Measurements from ENCODE around the gene CGNL1. TPM values are rescaled to one million over a fixed set of nuclear protein-coding genes. Genes with fewer than 3 reads are reported as not detected.

Gene CGNL1
- total and polyA plus RNA-seq, 10 of the 15 experiments (the other 5 are each of a cell fraction or from before 2014, with no cell fraction given), result under 0.01 to 0.27 (median 0.04) TPM; not detected in 3

DNA sequence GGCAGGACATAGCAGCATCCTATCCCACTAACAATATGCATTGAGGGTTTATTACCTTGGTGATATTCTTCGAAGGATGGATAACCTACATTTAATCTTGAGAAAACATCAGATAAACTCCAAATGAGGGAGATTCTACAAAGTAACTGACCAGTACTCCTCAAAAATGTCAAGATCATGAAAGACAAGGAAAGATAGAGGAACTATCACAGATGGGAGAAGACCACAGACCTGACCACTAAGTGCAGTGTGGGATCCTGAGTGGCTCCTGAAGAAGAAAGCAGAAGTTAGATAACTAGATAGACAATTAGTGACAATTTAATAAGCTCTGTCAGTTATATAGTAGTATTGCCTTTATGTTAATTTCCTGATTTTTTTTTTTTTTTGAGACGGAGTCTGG, 17.7 kb upstream of the CGNL1 start (continued):
- TF ChIP-seq, protein P1, sequence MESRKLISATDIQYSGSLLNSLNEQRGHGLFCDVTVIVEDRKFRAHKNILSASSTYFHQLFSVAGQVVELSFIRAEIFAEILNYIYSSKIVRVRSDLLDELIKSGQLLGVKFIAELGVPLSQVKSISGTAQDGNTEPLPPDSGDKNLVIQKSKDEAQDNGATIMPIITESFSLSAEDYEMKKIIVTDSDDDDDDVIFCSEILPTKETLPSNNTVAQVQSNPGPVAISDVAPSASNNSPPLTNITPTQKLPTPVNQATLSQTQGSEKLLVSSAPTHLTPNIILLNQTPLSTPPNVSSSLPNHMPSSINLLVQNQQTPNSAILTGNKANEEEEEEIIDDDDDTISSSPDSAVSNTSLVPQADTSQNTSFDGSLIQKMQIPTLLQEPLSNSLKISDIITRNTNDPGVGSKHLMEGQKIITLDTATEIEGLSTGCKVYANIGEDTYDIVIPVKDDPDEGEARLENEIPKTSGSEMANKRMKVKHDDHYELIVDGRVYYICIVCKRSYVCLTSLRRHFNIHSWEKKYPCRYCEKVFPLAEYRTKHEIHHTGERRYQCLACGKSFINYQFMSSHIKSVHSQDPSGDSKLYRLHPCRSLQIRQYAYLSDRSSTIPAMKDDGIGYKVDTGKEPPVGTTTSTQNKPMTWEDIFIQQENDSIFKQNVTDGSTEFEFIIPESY (IDR thresholded peaks at IDR 0.05), result no peak
- TF ChIP-seq, protein P2, sequence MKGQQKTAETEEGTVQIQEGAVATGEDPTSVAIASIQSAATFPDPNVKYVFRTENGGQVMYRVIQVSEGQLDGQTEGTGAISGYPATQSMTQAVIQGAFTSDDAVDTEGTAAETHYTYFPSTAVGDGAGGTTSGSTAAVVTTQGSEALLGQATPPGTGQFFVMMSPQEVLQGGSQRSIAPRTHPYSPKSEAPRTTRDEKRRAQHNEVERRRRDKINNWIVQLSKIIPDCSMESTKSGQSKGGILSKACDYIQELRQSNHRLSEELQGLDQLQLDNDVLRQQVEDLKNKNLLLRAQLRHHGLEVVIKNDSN (IDR thresholded peaks at IDR 0.05; ENCODE audit: borderline replicate concordance, extremely low read length, insufficient read depth, low read depth, low read length), result no peak

DNA sequence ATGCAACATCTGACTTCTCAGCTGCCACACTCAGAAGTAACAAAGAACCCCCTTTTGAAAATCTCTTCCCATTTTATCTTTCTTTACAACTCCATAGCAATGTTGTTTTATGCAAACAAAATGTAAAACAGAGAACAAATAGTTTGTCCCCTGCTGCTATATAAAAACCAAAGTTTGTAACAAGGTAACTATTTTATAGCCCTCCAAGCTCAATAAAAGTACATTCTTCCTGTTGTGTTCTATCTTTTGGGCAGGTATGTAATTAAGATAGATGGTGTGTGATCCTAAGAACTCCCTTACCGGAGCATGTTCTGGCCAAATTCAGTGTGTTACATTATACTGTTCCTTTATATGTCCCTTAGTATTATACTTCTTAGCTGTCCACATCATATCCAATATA, 12.6 kb upstream of the CGNL1 start:
- H2AFZ ChIP-seq (ENCODE audit: control insufficient read depth, low read depth, low read length), result no peak overlapping the region
- intact Hi-C loops (cut with micrococcal nuclease; ENCODE audit: unreplicated experiment) (no loop called here), in situ Hi-C loops (cut with MboI) (no loop called here)
- H3K9me3 ChIP-seq (replicated peaks; ENCODE audit: control insufficient read depth, insufficient read depth, low read length), result no peaks in the 10 kb centered on the region
- H3K27ac ChIP-seq (ENCODE audit: control insufficient read depth, insufficient read depth), result no peak overlapping the region
- ChIA-PET POLR2A (no interaction called here), RAD21 (ENCODE audit: unreplicated experiment) (interaction anchor here (0.7 to 1.8 kb wide), 2 partner anchors 164 to 707 kb away, joined by 3 to 5 read pairs; no protein-coding TSS in a partner anchor), SMC1A (ENCODE audit: uncharacterized antibody, unreplicated experiment) (no interaction called here), CTCF (interaction anchor here (0.6 to 1.4 kb wide), 2 partner anchors 164 to 504 kb away, joined by 3 to 6 read pairs; no protein-coding TSS in a partner anchor)
- no TSS peak for BruUV-seq (replicated peaks)
- no peak for ATAC-seq
- no peak overlapping the region for H3K9ac ChIP-seq (ENCODE audit: control insufficient read depth, insufficient read depth, low read length)
- H3K27me3 ChIP-seq (replicated peaks in 1 of 2; ENCODE audit: control insufficient read depth in 2 of 2, insufficient read depth in 2 of 2, low read length in 1 of 2), result no peaks in the 10 kb centered on the region
- 89% methylated on average over 1 of the region's 1 CpG for WGBS (ENCODE audit: insufficient coverage, insufficient replicate concordance, low lambda C conversion rate, missing lambda C conversion rate)
- H3K36me3 ChIP-seq (ENCODE audit: control insufficient read depth in 2 of 2, insufficient read depth in 2 of 2, low read length in 1 of 2), result no peaks in the 10 kb centered on the region
- no peak overlapping the region for H3K4me3 ChIP-seq
- no peaks in the 10 kb centered on the region for H3K79me2 ChIP-seq (ENCODE audit: control insufficient read depth, insufficient read depth, low read length)
- DNase-seq (ENCODE audit: low read depth, low spot score), result no peak
- TF ChIP-seq, protein P3, sequence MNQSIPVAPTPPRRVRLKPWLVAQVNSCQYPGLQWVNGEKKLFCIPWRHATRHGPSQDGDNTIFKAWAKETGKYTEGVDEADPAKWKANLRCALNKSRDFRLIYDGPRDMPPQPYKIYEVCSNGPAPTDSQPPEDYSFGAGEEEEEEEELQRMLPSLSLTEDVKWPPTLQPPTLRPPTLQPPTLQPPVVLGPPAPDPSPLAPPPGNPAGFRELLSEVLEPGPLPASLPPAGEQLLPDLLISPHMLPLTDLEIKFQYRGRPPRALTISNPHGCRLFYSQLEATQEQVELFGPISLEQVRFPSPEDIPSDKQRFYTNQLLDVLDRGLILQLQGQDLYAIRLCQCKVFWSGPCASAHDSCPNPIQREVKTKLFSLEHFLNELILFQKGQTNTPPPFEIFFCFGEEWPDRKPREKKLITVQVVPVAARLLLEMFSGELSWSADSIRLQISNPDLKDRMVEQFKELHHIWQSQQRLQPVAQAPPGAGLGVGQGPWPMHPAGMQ (IDR thresholded peaks at IDR 0.05; ENCODE audit: borderline replicate concordance), result no peak
- no peak for TF ChIP-seq DPF2 (IDR thresholded peaks at IDR 0.05)
- no peaks in the 10 kb centered on the region for H4K20me1 ChIP-seq (ENCODE audit: control insufficient read depth, insufficient read depth)
- H3K4me1 ChIP-seq (ENCODE audit: control insufficient read depth, insufficient read depth, low read length), result no peaks in the 10 kb centered on the region
- no peak for FAIRE-seq
- H3K4me2 ChIP-seq (ENCODE audit: control insufficient read depth, insufficient read depth), result no peak overlapping the region

All from GM12878 (cell line).